Activated CD4-positive, alpha-beta T cell treated with anti-CD3 and anti-CD28 coated beads, Interleukin-2, amount 50 U/mL, for 48 hours (primary cell): ENCODE data around the gene EZH2.

Source experiments
- DNase-seq, 2 experiments: peaks; one replicate each; pipeline ENCODE4 v3.0.0-alpha.2; 2020

EZH2 gene

DNA sequence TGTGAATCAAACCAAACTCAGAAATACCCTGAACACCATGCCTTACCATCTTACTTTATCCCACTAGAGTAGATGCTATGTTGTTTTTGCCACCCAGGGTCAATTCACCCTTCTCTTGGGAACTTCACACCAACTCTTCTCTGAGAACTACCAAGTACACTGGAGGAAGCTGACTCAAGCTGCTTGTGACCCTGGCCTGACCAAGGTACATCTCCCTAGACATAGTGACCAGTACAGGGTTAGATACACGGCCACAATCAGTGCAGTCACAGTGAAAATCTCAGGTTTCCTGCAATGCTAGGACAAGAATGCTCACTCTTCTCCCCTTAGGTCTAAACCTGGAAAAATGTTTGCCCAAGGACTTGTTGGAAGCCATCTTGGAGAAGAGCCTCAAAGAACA is 31.8 kb downstream of the EZH2 start:
- no peak for DNase-seq

DNA sequence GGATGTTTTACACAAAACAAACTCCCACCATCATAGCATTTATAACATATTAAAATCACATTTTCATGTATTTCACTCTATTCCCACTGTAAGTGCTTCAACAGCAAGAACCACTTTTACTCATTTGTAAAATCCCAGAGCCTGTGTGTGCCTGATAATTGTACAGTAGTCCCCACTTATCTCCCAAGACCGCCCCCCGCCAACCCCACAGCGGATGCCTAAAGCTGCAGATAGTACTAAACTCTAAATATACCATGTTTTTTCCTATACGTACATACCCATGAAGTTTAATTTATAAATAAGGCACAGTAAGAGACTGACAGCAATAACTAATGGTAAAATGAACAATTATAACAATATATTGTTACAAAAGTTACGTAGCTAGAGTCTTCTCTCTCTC is 33.5 kb downstream of the EZH2 start:
- DNase-seq: no peak

DNA sequence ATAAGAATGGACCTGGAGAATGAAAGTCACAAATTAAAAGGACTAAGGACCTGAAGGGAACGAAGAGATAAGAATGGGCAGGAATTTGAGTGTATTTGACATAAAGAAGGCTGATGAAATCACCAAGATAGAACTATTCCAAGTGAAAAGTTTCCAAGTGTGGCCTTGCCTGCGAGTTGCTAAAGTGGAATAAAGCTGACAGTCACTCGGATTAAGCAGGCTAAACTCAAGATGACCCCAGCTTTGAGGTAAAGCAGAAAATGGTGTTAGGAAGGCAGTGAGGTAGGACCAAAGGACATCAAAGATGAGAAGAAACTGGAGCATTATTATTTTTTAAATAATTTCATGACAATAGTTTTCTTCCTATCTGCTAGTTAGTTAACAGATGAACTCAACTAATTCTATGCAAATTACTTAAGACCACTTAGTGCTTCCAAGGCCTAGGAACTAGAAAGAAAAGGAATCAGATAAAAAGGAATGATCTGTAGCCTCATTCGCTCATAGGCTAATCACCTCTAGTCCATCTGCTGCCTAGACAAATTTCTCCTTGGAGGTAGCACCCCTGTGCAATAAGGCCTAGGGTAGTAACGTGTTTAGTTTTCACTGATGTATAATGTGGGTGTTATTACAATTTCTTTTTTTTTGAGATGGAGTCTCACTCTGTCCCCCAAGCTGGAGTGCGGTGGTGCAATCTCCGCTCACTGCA is 34.5 kb downstream of the EZH2 start:
- no peak for DNase-seq

DNA sequence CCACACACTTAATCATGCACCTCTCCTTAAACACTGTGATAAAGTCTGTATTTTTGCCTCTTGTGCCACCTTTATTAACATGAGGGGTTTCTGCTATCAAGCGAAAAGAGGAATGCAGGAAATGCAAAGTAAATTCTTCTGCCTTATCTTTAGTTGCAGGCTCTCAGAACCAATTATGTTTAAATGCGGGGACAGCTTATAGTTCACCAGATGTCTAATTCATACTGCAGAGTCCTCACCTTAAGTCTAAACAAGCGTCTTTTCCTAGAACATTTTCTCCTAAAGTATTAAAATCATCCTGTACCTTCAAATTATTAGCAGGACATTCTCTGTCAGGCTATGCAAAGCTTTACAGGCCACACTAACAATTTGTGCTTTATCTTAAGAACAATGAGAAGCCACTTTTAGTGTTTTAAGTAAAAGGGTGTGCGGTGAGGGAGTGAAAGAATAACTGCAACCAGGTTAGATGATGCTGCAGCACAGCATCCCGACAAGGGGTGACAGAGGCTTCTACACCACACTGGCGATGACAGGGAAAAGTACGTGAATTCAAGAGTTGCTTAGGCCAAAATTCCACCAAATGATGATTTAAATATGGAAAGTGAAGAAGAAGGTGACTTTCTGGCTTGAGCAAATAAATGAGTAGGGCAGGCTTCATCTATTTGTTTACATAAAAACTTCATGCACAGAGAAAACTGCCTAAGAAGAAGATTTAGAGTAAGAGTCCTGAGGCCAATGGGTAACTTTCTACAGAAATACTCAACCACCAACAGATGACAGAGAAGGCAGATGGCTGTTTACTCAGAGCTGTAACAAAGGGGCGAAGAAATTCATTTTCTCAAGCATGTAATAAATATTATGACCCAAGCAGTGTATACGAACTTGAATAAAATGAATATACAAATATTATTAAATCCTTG is 36.0 kb downstream of the EZH2 start:
- DNase-seq: no peak

DNA sequence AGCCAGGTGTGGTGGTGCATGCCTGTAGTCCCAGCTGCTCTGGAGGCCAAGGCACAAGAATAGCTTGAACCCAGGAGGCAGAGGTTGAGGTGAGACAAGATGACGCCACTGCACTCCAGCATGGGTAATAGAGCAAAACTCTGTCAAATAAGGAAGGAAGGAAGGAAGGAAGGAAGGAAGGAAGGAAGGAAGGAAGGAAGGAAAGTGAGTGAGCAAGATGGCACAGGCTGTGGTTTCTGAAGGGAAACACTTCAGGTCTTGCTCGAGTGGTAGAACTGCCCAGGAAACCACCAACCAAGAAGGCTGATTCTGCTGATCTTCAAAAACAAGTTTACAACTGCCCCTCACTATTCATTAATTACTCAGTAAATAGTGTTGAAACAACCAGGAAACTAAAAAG is 45.2 kb downstream of the EZH2 start:
- no peak for DNase-seq

DNA sequence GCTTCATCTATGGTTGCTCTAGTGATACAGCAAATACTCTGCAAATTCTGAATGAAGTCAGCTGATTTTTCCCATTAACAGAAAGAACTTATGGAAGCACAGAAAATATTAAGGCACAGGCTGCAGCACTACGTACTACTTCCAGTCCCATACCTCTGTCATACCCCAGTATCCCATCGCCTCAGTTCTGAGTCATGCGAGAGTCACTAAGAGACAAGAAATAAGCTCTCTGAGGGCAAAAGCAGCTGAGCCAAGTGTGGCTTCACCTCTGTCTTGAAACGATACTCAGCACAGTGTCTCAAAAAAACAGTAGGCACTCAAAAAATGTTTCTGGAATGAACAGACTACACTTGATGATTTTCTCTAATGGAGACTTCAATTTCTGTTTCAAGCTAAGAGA is 48.2 kb downstream of the EZH2 start:
- DNase-seq: no peak

DNA sequence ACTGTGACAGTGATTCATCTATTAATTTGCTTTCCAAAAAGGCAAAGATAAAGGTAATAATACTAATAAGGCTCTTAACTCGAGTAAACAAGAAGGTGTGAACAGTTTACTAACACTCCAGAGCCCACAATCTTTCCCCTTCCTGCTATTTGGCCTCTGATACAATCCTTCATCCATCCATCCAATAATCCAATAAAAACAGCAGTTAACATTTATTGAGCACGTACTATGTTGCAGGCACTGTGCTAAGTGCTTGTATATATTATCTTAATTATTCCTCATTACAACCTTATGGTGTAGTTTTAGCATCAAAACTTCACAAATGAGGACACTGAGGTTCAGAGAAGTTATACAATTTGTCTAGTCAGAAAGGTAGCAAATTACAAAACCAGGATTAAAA is 49.5 kb downstream of the EZH2 start:
- DNase-seq: no peak

DNA sequence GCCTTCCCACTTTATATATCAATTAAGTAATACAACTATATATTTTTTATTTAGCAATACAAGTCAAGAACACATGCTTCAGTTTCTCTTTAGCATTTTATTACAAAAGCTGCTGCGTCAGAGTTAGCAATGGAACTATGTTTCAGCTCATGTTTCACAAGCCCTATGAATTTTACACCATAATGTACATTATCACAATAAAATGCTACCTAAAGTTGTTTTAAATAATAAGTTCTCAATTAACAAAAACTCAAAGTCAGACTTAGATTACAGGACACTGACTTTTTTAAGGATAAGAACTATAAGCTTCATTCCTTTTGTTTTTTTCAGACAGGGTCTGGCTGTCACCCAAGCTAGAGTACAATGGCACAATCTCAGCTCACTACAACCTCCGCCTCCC is 52.3 kb downstream of the EZH2 start:
- DNase-seq: no peak

DNA sequence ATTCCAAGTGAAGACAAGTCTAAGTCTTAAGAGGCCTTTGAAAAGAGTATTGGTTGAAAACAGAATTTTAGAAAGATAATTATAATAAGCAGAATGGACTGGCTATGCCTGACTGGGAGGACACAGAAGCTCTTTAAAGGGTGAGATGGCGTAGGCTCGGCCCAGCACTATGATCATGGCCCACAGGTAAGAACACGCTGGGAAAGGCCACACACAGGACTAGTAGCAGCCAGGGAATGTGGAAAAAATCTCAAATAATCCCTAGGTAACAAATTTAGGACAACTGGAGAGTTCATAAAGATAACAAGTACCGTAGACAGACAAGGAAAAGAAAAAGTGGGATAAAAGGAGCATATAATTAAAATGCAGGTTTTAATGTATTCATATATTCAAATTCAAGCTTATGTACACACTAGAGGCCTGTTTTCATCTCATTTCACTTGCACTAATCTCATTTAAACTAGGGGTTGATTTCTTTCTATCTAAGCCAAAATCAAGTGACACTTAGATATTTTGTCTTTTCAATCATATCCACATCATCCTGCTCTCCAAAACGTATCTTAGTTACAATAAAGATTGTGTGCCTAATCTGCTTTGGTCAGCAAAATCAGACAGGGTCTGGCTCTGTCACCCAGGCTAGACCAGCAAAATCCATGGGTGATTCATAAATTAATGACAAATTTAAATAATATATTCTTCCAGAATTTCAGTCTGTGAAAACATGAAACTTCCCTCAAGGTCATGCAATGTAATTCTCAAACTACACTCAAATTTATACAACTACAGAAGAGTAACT is 53.0 kb downstream of the EZH2 start:
- DNase-seq: no peak

DNA sequence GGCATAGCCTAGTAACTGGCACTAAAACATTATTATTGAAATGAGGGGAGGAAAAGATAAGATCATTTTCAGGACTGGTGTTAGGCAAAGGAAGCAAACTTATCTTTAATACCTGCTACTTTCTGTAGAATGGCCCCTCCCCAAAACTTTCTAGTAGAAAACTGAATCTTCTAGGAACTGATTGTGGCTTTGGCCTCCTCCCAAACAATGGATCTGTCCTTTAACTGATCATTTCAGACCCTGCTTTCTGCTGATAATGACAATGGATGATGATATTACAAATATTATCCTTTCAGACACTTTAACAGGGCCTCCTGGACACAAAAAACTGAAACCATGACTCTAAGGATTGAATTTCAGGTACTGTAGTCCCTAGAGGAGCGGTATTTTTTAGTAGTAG is 55.1 kb downstream of the EZH2 start:
- DNase-seq: no peak

DNA sequence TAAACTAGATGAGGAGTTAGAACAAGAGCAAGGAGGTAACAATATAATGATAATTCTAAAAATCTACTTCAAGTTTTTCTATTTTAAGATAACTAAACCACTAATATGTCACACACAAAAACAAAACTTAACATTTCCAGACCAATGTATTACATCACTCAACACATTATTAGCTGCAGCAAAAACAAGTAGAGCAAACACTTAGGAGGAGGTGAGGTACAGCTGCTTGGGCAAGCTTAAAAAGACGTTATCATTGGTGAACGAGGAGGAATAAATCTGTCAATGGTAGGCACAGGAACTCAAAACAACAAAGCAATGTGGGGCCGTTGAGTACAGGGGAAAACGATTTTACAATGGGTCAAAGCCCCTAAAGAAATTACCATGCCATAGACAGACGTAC is 58.8 kb downstream of the EZH2 start:
- DNase-seq: no peak

DNA sequence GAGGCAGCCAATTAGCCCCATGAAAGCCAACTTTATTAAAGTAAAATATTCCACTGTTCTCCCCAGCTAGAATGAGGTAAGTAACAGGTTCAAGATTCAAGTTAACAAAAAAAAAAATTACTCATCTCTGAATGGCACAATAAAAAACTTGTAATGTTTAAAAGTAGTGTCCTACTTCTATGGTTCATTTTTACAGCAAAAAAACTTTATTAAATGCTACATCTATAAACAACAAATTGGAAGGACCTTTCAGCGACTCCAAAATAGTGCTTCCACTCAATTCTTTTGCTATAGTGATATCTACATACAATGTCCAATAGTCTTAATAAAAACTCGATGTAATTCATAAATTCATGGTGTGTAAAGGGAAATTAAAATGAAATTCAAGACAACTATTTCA is 59.2 kb downstream of the EZH2 start:
- DNase-seq: no peak

DNA sequence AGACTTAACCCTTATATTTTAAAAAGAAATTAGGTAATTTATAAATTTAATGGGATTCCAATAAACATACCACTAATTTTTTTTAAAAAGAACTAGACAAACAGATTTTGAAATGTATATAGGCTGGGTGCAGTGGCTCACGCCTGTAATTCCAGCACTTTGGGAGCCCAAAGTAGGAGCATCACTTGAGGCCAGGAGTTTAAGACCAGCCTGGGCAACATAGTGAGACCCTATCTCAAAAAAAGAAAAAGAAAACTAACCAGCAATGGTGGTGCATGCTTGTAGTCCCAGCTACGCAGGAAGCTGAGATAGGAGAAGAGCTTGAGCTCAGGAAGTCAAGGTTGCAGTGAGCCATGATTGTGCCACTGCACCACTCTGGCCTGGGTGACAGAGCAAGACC is 62.7 kb downstream of the EZH2 start:
- DNase-seq: no peak

DNA sequence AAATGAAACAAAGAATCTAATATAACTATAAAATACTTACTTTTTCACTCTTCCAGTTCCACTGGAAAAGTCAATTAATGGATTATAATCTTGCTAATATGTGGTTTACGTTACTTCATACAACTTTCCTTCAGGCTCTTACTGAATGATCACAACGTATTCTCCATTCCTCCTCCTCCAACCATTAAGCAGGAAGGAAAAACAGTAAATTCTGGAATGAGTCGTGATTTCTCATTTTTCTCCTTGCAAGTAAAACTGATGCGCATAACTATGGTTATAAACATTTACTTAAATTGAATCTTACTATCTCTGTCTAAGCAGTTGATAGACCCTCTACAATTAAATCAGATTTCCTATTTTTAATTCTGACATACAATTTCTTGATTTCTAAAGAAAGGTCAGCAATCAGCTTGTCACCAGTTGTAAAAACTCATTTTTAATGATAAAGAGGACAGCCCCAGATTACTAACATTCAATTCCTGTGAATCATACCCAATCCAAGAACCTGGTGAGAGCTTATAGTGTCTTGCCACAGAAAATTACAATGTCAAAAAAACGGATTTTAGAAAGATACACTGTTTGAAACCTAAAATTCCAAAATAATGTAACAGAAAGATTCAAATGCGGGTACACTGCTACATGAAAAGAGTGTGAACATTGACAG is 64.3 kb downstream of the EZH2 start:
- no peak for DNase-seq

DNA sequence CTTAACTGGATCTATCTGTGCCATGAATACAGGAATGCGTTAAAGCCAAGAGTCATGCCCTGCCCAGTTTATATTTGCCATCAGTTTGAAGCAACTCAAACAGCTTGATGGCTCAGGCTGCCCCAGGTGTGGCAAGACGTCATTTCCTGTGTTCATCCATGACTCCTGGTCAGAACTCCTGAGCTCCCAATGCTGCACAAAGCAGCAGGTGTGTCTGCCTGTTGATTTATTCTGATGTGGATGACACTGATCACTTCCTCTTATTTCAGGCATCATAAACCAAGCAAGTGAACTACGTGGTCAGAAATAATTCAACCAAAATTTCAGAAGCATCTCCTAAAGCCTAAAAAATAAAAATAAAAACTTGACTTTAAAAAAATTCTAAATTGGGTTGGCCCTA is 68.5 kb downstream of the EZH2 start:
- DNase-seq: no peak

DNA sequence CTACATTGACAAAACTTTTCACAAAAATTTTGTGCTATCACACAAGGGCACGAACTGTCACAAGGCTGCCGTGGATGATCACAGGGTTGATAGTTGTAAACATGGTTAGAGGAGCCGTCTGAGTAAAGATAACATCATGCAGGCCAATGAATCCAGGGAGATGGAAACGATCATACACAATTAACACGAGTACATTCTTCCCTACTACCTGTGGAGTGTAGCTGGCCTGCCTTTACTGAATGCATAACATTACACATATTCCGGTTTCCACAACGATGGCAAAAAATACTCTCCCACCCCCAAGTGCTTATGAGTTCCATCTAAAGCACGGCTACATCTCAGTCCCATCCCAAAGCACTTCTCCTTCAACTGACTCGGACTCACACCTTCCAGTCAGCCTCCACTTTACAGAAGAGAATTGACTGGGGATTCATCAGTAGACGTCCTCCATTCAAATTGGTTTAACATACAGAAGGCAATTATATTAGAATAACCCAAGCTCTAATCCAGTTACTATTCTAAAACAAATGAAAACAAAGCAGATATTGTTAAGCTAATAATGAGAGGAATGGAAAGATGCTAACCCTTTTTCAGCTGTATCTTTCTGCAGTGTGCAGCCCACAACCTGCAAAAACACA is 69.0 kb downstream of the EZH2 start:
- DNase-seq: no peak

DNA sequence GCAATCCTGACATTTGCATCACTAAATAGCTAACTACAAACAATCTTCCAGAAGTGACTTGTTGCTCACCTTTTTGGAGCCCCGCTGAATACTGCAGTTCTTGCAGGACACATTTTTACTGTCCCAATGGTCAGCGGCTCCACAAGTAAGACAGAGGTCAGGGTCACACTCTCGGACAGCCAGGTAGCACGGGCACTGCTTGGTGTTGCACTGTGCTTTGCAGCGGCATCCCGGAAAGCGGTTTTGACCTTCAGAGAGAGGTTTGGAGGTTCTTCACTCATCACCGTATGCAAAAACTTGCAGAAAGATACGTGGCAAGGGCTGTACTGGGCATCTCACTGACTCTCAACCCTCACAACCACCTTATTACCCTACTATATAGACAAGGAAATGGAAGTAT is 70.2 kb downstream of the EZH2 start:
- no peak for DNase-seq

DNA sequence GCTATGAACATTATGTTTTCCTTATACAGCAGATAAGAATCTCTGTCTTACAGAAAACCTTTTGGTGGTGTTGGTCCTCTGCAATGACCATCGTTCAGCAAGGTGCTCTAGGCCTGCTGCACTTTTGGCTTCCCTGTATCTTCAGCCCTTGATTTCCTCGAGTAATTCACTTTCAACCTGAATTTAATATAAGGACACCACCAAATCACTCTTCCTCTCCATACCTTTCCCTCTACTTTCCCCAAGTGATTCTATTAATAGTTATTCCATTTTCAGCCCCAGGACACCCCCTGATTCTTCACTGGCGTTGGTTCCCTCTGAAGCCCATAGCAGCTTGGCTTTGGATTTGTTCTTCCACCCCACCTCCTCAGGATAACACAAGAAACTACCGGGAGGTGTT is 72.2 kb downstream of the EZH2 start:
- no peak for DNase-seq

DNA sequence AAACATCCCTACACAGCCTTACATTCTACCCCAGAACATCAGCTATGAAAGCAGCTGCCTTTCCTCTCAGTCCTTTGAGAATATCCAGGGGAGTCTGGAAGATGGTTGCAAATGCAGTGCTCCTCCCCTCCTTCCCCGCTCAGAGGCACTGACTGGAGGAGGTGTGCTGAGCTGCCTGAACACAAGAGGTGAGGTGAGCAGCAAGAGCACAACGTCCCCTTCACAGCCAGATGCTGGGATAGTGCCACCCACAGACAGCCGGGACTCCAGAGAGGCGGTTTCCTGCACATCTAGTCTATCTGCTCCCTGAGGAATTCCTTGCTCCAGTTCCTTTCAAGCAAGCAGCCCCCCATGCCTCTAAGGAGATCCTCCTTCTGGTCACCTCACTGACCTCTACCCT is 74.2 kb downstream of the EZH2 start:
- no peak for DNase-seq

DNA sequence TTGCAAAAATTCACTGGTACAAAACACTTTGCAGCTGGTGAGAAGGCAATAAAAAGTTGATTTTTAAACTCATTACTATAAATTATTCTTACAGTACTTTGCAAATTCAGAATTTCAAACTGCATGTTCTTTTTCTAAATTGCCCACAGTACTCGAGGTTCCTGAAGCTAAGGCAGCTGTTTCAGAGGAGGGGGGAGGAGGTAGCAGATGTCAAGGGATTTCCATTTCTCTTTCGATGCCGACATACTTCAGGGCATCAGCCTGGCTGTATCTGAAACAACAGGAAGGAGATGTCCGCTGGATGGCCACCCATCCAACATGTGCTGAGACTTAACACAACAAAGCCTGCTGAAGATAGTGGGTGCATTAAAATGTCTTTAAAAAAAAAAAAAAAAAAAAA is 76.7 kb downstream of the EZH2 start:
- no peak for DNase-seq

DNA sequence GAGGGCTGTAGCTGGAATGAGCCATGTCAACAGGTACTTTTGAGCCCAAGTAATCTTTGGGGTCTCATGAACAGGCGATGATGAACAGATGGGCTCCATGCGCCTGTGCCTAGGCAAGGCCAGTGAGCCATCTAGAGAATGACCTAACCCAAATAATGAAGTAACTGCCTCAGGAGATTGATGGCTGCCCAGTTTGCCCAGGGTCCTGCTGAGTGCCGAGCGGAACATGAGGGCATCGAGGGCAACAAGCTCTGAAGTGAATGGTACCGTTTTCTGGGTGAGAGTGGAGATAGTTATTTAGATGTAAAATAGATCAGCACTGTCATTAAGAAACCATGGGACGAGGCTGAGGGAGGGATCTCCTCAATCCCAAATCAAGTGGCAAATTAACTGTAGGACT is 77.9 kb downstream of the EZH2 start:
- no peak for DNase-seq

DNA sequence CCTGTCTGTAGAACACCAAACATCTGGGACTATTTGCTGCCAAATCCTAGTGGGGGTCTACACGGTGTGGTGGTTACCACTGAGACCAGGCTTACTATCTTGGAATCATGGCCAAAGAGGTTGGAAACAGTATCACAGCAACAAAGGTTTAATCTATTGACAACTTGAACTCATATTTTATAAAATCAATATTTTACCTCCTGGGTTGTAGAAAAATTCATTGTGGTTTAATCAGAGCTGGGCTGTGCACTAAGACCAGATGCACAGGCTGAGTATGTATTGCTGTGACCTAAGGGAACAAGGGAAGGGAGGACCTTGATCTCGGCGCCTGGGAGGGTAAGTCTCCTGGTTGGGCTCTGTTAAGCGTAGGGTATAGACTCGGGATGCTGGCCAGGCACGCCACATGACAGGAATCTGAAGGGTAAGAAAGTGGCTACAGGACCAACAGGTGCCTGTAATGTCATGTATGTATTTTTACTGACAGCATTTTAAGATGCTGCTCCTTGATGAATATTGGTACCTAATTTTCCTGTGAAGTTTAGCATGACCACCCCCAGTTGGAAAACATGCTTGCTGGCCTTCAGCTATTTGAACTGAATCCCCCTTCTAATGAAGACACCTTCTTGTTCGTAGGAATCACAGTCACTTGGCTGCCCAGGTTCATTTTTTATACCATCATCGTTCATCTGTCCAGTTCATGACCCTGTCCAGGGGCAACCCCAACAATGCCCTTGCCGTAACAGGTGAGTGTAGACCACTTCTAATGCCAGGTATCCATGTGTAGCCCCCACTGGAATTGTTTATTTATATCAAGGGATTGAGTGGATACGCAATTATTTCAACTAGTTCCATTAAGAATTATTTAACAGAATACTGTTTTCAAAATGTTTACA is 79.5 kb downstream of the EZH2 start:
- DNase-seq: no peak
